ENCODE results near the gene PRKAR1B.

DNA sequence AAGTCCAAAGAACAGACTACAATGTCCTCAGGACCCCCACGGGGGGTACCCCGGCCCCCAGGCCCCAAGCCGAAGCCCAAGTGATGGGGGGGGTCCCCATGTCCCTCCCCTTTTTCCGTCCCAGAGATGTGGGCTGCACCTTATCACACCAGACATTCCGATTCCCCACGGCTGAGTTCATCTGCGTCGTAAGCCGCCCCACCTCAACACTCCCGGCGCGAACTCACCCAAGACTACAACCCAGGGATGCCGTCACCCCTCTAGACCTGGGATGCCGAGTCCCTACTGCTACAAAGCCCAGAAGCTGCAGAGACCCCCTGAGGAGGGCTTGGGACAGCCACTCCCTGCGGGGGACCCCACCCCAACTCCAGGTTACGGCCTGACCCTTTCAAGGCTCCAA lies 221.9 kb downstream of the PRKAR1B start:
- TF ChIP-seq POLR2AphosphoS5 (IDR thresholded peaks at IDR 0.05; ENCODE audit: low read length) (no peak), SMC3 (IDR thresholded peaks at IDR 0.05; ENCODE audit: borderline replicate concordance, low read length) (no peak), RFX5 (IDR thresholded peaks at IDR 0.05; ENCODE audit: low read depth, low read length) (no peak), BACH1 (IDR thresholded peaks at IDR 0.05; ENCODE audit: borderline replicate concordance) (no peak), IKZF1 (conservative IDR thresholded peaks at IDR 0.05) (no peak), E2F4 (IDR thresholded peaks at IDR 0.05; ENCODE audit: low read depth, low read length) (no peak), CTCF (IDR thresholded peaks at IDR 0.05 in 2 of 3, conservative IDR thresholded peaks at IDR 0.05 in 1 of 3; ENCODE audit: control insufficient read depth in 2 of 3, extremely low read depth in 1 of 3, insufficient read depth in 1 of 3, low read depth in 3 of 3, low read length in 3 of 3) (no peak), MLLT1 (IDR thresholded peaks at IDR 0.05) (no peak), NBN (IDR thresholded peaks at IDR 0.05) (no peak), ZNF274 (IDR thresholded peaks at IDR 0.05; ENCODE audit: insufficient read depth, insufficient read length) (no peak)

Data from GM12878 (cell line).